ENCODE data around the gene NTM. TPM values are rescaled to one million over a fixed set of nuclear protein-coding genes. Genes with fewer than 3 reads are reported as not detected.

The NTM gene
- polyA plus RNA-seq, 1 donor: 10.4 TPM

DNA sequence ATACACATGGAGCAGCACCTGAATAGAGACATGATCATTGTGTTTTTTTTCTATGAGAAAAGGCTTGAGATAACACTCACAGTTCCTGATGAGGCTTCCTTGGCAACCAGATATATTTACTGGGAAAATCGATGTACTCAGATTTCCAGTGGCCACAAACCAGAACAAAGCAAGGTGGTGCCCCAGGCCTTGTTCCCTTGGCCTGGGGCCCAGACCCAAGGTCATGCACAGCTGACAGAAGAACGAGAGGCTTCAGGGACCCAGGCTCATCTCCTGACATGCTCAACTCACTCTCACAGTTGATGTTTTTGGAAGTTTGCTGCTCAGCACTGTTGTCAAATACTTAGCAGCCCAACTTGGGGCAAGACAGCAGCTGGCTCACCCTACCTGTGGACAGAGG is 281.8 kb downstream of the NTM start:
- no peak for DNase-seq

GRCh38 chr11:131653260-131653659 is 282.8 kb downstream of the NTM start:
- DNase-seq: no peak

DNA sequence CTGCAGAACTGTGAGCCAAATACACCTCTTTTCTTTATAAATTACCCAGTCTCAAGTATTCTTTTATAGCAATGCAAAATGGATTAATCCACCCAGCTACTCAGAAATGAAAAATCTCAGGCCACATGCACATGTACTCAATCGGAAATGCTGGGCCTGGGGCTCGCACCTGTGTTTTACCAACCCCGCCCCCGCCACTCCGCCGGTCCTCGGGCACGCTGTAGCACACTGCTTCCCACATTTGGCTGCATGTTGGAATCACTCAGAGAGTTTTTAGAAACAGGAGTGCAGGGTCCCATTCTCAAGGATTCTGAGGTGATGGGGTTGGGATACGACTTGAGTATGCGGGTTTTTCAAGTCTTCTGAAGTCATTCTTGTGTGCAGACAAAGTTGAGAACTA is 284.4 kb downstream of the NTM start:
- no peak for DNase-seq

DNA sequence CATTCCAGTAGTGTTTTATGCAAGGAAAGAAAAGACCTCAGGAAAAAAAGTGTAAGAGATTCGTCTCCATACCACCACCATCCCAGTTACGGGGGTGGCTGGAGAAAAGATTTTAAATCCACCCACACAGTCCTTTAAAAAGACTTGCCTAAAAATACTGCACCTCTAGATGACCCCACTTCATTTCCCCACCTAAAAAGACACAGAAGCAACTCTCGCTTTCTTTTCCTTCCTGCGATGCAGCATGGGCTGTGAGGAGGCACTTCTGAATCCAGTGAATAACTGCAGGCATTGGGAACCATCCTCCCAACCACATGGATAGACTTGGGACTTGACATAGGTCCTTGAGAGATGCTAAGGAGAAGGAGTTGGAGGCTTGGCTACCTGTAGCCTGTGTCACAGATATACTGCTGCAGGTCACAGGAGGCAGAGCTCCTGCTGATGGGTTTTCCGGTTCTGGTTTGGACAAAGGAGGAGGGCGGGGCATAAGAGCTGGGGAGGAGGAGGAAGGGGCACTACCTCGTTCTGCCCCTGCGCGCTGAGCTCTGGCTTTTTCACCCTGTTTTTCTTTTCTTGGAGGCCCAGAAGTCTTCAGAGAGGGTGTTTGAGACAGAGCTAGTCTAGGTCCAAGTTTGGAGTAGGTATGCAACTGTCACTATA is 285.9 kb downstream of the NTM start:
- DNase-seq: no peak

DNA sequence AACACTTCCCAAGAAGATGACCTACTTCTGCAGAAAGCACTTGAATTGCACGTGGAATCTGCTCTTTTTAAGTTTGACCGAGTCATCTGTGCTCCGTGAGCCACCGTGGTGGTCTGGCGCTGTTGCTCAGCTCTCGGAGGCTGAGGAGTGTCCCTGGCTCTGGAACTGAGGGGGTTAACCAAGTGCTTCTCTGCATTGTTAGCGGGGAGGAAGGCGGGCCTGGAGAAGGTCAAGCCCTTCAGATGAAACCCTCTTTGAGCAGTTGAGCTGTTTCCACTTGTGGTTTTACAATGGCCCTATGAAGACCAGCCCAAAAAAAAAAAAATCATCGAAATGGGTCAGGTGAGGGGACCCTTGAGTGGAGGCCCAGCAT is 286.4 kb downstream of the NTM start:
- no peak for DNase-seq

DNA sequence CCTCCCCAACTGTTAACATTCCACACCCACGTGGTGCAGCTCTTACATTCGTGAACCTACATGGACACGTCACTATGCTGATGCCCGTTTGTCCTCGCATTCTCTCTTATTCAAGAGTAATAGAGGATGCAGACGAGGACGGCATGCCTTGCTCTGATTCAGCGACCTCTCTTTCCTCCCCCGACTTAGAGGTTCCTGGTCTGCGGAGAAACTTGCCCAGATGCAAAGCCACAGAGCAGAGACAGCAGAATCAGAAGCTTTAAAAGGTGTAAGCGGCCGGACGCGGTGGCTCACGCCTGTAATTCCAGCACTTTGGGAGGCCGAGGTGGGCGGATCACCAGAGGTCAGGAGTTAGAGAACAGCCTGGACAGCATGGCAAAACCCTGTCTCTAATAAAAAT is 288.0 kb downstream of the NTM start:
- no peak for DNase-seq

DNA sequence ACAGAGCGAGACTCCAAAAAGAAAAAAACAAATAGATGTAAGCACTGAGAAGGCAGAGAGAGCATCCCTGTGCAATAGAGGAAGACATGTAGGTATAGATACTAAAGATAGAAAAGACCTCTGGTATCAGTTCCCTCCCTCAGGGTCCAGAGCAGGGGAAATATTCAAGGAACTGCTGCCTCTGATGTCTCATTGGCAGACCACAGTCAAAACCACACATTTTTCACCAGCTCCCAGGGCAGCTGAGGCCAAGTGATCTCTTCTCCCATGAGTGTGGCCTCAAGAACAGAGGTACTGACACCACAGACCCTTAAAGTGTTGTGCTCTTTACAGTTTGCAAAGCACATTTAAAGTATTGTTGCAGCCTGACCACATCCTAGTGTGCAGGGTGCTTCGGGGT is 288.5 kb downstream of the NTM start:
- no peak for DNase-seq

DNA sequence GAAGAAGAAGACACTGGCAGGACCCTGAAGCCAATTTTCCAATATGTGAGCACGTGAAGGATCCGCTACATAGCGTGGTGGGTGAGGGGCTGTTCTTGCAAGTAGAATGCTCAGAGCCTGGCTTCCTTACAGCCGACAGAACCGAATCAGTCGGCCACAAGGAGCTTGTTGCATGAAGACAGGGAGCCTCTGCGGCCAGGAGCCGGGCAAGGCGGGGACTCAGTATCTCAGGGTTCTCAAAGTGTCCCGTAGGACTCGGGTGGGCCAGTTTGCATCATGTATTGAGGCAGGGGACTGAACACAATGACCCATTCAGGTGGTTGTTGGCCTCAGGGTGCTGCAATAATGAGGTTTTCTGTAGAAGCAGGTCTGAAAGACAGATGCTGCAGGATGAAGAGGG is 289.5 kb downstream of the NTM start:
- no peak for DNase-seq

DNA sequence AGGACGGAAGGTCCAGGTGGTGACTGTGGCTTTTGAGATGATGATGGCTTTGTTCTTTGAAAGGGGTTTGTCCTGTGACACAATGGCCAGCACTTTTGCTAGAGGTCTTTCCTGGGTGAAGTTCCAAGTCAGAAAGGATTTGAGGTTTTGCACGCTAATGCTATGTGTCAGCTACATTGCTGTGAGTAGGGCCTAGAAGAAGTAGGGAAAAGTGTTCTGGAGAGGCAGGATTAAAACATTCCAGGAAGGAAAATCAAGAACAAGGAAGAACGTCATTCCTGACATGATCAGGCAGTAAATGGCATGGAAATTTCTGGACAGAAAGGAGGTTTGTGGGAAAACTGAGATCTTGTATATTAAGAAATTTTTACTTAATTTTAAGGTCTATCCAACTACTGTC is 290.7 kb downstream of the NTM start:
- no peak for DNase-seq

GRCh38 chr11:131662317-131662972 is 292.0 kb downstream of the NTM start:
- no peak for DNase-seq

- DNase-seq: no peak
These were observed 292.6 kb downstream of the NTM start for GRCh38 chr11:131662993-131663392.

- no peak for DNase-seq
These were observed 293.2 kb downstream of the NTM start for GRCh38 chr11:131663405-131664200.

GRCh38 chr11:131664293-131664692 is 293.9 kb downstream of the NTM start:
- no peak for DNase-seq

DNA sequence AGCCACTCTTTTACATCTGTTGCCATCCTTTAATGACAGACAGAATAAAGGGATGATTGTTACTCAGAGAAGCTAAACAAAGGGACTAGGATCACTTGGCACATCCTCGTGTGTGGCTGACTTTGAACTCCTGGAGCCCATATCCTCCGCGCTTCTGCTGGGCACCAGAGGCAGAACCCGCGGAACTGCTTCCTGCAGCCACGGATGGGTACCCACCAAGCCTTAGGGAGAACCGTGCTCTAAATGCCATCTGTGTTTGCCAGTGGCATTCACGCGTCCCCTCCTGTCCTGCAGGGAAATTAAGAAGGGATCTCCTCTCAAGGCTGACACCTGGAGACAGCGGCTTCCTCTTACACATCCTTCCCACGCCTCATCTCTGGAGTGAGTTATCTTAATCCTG is 294.4 kb downstream of the NTM start:
- DNase-seq: no peak

DNA sequence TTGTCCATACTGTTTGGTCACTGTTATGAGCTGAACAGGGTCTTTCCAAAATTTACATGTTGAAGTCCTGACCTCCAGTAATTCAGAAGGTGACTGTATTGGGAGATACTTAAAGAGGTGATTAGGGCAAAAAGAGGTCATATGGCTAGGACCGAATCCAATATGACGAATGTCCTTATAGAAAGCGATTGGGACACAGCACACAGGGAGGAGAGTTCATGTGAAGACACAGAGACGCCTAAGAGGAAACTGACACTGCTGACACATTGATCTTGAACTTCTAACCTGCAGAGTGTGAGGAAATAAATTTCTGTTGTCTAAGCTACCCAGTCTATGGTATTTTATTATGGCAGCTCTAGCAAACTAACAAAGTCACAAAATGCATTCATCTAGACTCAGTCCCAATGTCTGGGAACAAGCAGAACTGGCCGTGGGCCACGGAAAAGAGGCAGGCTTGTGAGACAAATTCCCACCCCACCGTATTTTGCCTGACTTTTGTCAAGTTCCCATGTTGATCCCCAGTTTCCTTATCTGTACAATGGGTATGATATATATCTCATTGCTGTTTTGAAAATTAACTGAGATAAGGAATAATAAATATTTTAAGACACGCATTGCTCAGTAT is 295.0 kb downstream of the NTM start:
- no peak for DNase-seq

DNA sequence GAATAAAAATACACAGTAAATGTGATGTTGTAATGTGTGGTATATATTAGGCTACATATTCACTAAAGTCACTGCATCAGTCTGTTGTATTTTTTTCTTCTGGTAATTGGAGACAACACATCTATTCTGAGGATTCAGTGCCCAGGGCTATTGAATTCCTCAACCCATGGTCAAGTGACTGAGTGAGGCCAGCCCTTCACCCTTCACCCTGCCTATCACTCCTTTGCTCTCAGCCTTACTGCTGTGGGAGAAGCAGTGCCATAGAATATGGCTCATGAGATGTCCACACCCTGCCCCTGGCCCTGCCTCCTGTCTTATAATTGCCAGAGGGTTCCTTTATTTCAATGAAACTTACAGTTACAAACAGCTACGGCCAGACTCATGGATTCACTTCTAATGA is 295.6 kb downstream of the NTM start:
- no peak for DNase-seq

- DNase-seq: no peak
These were observed 296.2 kb downstream of the NTM start for GRCh38 chr11:131666617-131667016.

DNA sequence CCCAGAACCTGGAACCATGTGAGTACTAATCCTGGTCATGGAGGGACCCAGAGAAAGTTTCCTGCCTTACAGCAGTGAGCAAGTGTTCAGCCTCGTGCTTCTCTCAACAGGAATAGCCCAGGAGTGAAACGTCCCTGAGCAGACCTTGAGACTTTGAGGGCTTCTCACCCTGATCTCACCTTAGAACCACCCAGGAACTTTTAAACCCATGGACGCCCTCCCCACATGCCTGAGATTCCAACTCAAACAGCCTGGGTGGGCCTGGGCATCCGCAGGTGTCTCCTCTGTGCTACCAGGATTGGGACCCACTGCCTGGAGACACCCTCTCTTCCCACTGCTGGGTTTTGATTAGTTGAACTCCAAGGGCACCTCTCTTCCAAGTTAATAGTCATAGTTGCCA is 297.2 kb downstream of the NTM start:
- DNase-seq: no peak

GRCh38 chr11:131668500-131669400 is 298.3 kb downstream of the NTM start:
- no peak for DNase-seq

DNA sequence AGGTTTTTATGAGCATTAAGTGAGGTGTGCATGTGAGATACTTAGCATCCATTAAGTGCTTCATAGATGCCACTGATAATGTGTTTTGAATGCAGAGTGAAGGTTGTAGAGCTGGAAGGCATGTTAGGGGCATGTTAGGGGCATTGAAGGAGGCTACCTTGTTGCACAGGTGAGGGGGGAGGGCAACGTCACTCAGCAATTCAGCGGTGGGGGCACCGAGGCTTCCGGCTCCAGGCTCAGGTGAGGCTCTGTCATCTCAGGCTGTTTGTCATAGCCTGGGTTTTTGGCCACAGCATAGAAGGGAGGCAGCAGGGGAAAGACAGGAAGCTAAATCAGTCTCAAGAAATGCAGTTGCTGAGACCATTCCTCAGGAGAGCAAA is 299.0 kb downstream of the NTM start:
- no peak for DNase-seq

DNA sequence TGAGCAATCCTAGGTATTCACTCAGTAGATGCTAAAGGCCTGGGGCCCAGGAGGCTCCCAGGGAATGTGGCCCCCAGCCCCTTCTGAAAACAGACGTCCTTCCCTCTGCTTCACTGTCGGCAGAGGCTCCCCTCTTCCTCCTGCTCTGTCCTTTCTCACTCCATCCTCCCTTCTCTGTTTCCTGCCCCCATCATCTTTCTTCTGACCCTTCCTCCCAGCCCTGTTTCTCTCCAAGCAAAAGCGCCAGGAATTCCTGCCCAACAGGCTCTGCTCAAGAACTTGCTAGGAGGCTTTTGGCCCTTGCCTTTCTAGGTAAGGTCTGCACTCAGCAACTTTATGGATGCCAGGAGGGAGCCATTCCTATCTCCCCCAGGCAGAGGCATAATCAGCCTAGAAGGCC is 300.5 kb downstream of the NTM start:
- DNase-seq: no peak

- no peak for DNase-seq
These were observed 300.9 kb downstream of the NTM start for GRCh38 chr11:131671320-131671719.
